Activated T-cell treated with anti-CD3 and anti-CD28 coated beads for 1 hour (primary cell): ENCODE measurements around the gene SSTR1.

Source experiments
- DNase-seq: peaks from one replicate; pipeline ENCODE4 v3.0.0-alpha.2; 2020; ENCODE audit warnings: low read depth

The SSTR1 gene

GRCh38 chr14:38238332-38238731 lies 30.6 kb downstream of the SSTR1 start:
- no peak for DNase-seq

- no peak for DNase-seq
These were observed 31.2 kb downstream of the SSTR1 start for GRCh38 chr14:38238878-38239277.

- no peak for DNase-seq
These were observed 36.1 kb downstream of the SSTR1 start for GRCh38 chr14:38243696-38244240.

- no peak for DNase-seq
These were observed 40.8 kb downstream of the SSTR1 start for GRCh38 chr14:38248321-38249028.

DNA sequence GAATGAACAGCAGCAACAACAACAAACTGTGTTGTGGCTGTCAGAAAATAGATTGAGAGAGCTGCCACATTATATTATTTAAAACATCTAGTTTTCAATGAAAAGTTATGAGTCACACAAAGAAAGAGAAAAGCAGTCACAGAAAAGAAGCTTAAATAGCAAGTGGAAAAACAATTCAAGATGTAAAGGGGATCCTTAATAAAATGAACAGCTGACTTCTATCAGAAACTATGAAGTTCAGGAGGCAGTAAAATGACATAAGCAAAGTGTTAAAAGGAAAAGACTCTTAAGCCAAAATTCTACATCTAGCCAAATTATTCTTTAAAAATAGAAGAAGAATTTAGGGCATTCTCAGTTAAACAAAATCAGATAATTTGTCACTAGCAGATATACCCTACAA lies 42.6 kb downstream of the SSTR1 start:
- no peak for DNase-seq

- no peak for DNase-seq
These were observed 44.5 kb downstream of the SSTR1 start for GRCh38 chr14:38252066-38252710.

DNA sequence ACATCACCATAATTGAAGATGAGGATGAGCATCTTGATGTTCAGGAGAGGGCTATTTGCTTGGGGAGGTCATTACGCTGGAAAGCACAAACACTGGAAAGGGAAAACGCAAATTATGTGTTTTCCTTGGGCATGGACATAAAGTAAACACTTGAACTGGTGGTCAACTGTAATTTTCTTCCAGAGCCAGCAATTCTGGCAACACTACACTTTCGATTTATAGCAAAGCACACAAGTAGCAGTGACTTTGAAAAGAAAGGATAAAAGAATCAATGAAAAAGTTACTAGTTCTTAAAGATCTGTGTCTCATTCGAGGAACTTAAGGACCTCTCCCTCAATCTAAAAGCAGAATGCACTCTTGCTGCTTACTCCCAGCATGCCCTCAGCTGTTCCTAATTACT lies 46.0 kb downstream of the SSTR1 start:
- no peak for DNase-seq

- no peak for DNase-seq
These were observed 47.1 kb downstream of the SSTR1 start for GRCh38 chr14:38254571-38255407.

DNA sequence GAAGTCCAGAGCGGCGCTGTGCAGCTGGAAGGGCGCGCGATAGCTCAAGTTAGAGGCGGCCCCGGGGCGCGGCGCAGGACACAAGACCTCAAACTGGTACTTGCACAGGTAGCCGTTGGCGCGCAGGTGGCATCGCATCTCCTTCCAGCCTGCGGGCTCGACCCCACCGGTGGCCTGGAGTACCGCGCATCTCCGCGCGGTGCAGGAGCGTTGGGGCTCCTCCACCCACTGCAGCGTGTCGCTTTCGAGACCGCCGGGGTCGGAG lies 47.6 kb downstream of the SSTR1 start:
- no peak for DNase-seq

DNA sequence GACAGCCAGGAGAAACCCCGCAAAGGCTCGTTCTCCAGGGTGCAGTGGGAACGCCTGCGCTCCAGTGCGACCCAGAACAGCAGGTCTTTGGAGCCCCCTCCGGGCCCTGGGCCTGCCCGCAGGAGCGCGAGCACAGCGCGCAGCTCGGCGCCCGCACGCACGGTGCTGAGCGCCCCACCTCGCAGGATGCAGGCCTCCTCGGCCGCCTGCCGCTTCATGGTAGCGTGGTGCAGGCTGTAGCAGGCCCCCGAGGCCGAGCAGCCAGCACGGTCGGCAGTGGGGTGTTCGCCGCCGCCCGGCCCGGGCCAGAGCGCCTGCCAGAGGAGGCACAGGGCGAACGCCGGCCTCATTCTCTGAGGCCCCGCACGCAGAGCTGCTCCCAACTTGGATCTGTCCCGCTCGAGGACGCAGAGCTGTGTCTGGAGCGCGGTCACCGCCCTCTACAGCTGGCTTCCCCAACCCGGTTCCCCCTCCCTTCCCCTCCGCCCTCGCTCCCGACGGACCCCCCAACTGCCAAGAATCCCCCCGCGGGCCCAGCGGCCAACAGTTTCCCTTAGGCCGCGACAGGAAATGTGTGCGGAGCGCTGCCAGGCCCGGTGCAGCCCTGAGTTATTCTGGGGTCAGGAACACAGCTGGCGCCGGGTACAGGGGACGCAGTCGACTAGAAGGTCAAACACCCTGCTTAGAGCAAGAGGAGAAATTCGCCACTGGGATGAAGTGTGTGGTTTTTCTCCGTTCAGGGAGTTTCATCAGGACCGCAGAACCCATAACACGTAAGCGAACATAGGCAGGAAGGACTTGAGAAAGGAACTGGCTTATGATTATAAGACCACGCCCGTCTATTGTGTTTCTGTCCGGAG lies 48.2 kb downstream of the SSTR1 start, which contains the start of gene CLEC14A:
Gene CLEC14A, minus strand, starts transcription at position 421 of the 860 bp plus-strand sequence. Its CDS starts 71 bp downstream, at position 350.
- DNase-seq: no peak

- DNase-seq: no peak
These were observed 48.8 kb downstream of the SSTR1 start for GRCh38 chr14:38256533-38256840.

DNA sequence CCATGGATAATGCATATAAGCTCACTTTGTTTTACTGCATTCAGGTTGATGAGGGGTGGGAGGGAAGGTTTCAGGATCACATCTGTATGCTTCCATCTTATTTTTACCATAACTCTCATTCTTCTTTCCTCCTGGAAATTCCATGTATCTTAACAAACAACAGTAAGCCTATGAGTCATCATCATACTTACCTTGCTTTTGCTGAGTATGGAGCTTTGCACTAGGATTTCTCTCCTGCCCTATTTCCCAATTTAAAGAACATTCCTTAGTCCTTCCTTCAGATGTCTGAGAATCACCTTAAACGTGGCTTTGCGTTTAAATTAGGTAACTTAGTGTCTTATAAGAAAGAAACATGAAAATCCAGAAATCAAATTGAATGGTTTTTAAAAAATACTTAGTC lies 49.8 kb downstream of the SSTR1 start:
- no peak for DNase-seq

DNA sequence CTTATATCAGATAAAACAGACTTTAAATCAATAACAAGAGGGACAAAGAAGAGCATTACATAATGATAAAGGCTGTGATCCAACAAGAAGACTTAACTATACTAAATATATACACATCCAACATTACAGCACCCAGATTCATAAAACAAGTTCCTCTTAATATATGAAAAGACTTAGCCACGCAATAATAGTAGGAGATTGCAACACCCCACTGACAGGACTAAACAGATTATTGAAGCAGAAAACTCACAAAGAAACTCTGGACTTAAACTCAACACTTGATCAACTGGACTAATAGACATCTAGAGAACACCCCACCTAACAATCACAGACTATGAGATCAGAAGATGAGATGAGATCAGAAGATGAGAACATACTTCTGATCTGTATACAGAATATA lies 53.9 kb downstream of the SSTR1 start:
- DNase-seq: no peak
